Stomach (tissue), 4 donors: Measurements from ENCODE around the gene DTNBP1.

Experiments
- CTCF ChIP-seq, 7 experiments: fragments of 450-650 bp in 4 of 7; fragments of 200-600 bp in 3 of 7; sonication (generic) in 3 of 7; IDR thresholded peaks; one replicate each; pipeline ENCODE4 v1.5.1; 2016 to 2019; ENCODE audit warnings: antibody characterized with exemption in 7 of 7, control low read depth in 2 of 7, mild to moderate bottlenecking in 1 of 7
- POLR2A ChIP-seq, 4 donors: fragments of 450-650 bp; IDR thresholded peaks; one replicate each; pipeline ENCODE4 v1.6.1; 2016; ENCODE audit warnings: antibody characterized with exemption in 4 of 4, control low read depth in 2 of 4, mild to moderate bottlenecking in 1 of 4, moderate library complexity in 1 of 4
- POLR2AphosphoS5 ChIP-seq, 3 donors: sonication (generic); formaldehyde crosslinking; IDR thresholded peaks; one replicate each; pipeline ENCODE4 v1.6.1; 2016; ENCODE audit warnings: antibody characterized with exemption in 3 of 3

GRCh38 chr6:15510121-15510520, 152.7 kb downstream of the DTNBP1 start:
- TF ChIP-seq CTCF (IDR thresholded peaks at IDR 0.05) (no peak), POLR2A (IDR thresholded peaks at IDR 0.05) (no peak), POLR2AphosphoS5 (IDR thresholded peaks at IDR 0.05) (no peak)
